Kidney tubule cell (primary cell): ENCODE data around the gene KLF9.

Source experiments
- DNase-seq: peaks from one replicate; pipeline ENCODE4 v3.0.0-alpha.2; 2018; ENCODE audit warnings: low spot score

The KLF9 gene

DNA sequence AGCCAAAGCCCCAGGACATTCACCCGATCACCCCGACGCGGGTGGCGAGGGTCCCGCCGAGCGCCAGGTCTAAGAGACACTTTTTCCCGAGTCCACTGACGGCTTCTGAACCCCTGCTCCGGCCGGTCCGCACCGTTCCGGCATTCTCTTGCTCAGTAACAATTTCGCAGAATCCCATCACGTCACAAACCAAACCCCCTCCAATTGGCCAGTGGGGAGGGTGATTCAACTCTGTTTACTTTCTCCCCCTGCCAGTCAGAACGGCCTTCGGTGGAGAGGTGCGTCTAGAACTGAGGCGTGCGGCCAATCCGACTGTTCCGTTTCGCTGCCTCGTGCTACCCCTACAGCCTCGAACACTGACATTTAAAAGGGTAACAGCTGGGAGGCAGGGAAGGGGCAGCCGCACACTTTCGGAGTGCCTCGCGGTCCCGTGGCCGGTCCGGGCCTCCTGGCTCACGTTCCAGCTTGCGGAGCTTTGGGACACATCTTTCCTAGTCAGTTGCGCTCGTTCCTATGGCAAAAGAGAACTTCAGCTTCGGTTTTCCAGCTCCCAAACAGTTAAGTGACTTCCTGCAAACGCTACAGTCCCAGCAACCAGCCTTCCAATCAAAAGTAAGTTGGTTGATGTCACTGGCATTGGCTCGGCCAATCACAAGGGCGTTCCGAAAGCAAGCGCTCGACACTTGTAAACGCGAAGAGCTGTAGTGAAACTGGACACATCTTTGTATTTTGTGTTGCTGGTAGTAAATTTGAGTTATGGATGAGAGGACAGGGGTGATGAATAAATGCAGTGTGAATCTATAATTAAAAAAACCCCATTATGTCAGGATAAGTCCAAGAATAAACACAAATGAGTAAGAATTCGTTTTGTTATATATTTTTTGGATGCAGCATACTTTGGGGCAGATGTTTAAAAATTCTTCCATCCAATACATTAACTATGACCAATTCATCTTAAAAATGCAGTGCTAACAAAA, at the start of gene KLF9:
Gene KLF9, minus strand, starts transcription at position 859 of the 977 bp plus-strand sequence. CDS start 1,294 bp downstream, outside the sequence.
- peak; percentile 95 for DNase-seq

DNA sequence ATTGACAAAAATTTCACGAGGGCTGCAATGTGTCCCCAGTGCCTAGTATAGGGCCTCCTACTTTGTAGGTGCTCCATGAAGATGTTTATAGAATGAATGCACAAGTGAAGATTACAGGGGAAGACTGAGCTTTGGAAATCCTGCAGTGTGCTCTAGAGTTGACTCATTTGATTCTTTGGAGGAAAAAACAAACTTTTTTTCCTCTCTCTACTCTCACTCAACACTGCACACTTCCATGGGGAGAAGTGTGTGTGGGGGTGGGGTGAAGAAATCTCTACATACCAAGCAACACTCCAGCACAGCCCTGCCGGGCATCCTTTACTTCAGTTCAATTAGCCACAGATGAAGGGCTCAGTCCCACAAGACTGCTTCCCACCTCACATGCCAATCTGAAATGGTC, 49.4 kb upstream of the KLF9 start:
- DNase-seq = no peak

DNA sequence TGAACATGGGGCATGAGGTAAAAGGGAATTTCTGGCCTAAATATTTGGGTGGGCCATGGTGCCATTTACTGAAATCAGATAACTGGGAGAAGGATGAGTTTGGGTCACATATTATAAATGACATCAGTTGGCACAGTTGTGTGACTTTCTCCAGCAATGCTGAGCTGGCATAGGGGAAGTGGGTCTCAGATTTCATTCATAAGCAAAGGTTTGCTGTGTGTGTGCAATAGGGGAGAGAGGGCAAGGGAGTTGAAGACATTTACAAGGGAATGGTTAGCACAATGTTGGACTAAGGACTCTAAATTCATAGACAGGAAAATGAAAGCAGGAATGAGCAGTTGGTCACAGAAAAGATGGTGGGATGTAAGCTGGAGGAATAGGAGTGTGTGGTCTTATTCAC, 47.8 kb upstream of the KLF9 start:
- no peak for DNase-seq

DNA sequence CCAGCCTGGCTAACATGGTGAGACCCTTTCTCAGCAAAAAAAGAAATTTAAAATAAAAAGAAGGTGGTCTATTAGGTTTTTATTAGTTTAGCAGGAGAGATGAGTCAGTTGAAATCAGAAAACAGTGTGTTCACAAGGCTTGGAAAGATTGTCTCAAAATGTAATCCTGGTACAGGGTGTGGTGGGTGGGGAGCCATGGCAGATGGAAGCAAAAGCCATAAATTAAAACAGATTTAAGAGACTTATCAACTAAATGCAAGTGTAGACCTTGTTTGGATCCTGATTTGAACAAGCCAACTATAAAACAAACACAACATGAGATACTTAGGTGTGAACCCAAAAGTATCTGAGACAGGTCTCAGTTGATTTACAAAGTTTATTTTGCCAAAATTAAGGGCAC, 42.8 kb upstream of the KLF9 start:
- no peak for DNase-seq

DNA sequence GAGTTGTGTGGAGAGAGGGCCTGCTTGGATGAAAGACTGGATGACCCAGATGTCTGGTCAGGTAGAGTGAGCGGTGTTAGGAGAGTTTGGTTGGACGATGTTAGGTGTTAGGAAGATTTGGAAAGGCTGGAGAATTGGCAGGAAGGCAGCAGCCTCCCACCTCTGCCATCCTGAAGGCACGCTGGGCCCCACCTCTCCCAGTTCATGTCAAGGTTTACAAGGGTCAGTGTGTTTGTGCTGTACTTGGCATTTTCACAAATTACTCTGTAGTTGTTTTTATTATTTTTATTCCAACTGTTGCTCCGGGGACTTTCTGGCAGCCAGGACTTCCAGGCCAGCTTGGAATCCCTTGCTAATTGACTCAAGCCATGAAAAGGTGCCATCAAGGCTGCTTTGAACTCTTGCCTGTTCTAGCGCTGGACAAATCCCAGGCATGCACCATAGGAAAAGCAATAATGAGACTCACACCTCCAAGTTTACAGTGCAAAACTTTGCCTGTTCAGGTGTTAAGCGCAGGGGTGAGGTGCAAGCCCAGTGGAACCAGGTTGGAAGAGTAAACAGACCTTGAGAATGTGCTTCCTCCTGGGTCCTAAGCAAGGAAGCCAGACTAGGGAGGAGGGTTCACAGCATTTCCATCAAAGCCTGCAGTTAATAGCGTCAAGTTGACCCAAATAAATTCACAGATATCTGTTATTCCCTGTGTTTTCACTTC, 41.7 kb upstream of the KLF9 start:
- no peak for DNase-seq

DNA sequence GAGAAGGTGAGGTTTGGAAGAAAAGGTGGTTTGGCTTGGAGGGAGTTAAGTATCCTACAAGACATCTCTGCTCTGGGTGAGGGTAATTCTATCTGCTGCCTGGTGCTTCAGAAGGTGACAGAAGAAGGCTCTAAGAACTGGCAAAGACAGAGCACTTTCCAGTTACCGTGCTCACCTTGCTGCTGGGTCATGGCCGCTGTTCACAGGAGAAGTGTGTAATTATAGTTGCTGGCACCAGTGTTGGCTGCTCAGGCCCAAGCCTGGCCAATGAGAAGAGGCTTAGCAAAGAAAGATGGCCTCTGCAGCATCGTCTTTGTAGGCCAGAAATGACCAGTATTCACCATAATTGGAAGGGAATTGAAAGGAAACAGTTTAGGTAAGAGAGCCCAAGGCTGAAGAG, 37.9 kb upstream of the KLF9 start:
- no peak for DNase-seq

DNA sequence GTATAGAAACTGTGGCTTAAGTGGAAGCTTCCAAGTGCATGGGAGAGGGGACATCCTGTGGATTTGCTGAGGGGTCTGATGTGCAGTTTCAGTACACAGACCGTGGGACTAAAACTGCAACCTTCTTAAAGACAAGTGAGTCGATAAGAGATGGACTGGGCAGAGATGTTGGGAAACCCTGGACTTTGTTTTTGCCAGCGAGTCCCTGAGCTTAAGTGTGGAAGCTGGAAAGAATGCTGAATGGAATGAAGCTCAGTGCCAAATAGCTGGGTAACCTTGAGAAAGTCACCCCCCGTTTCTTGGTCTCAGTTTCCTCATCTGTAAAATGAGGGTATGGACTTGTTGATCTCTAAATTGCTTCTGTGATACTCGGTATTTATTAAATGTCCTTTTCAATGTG, 37.3 kb upstream of the KLF9 start:
- no peak for DNase-seq

DNA sequence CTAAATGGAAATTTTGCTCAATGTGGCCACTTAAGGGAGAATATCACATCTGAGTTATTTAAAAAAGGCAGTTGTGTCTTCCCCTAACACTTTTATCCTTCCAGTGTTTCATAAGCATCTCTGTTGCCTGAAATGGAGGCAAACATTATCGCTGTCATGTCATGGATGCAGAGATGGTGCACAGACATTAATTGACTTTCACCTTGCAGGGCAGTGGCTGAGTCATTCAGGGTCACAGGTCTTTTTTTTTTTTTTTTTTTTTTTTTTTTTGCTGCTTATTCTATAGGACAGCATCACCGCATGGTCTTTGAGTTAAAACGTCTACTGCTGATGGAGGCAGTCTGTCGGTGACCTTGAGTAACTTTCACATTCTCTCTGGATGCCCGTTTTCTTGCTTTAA, 36.3 kb upstream of the KLF9 start:
- no peak for DNase-seq

DNA sequence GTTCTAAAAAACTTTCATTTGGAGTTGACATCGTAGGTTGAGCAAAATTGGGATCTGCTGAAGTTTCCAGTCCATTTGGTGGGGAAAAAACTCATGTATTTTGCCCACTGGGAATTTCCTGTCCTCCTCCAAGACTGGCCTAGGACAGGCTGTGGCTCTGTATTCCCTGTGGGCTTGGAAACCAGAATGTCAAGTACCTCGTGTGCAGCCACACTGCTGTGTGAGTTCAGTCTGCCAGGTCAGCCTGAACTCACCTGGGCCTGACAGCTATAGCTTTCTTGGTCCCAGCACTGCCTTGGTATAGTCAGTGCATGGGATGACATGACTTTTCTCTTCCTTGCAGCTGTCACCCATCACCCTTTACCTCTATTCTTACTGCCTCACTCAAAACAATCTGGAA, 35.0 kb upstream of the KLF9 start:
- no peak for DNase-seq

DNA sequence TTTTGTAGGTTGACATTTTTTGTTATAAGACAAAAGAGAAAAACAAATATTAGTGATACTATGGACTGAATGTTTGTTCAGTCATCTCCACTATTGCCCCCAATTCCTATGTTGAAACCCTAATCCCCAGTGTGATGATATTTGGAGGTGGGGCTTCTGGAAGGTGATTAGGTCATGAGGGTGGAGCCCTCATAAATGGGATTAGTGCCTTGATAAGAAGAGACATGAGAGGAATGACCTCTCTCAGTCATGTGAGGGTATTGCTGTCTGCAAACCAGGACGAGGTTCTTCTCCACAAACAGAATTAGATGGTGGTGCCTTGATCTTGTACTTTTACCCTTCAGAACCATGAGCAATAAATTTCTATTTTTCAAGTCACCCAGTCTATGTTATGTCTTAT, 34.5 kb upstream of the KLF9 start:
- DNase-seq = no peak

DNA sequence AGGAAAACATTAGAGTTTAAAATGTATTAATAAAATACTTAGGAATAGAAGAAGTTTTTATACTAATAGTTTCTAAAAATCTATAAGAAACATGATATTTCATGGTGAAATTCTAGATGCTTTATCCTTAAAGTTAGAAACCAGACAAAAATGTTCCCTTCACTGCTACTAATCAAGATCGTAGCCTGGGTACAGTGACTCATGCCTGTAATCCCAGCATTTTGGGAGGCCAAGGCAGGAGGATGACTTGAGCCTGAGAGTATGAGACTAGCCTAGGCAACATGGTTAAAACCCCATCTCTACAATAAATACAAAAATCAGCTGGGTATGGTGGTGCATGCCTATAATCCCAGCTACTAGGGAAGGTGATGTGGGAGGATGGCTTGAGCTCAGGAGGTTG, 30.4 kb upstream of the KLF9 start:
- DNase-seq = no peak

DNA sequence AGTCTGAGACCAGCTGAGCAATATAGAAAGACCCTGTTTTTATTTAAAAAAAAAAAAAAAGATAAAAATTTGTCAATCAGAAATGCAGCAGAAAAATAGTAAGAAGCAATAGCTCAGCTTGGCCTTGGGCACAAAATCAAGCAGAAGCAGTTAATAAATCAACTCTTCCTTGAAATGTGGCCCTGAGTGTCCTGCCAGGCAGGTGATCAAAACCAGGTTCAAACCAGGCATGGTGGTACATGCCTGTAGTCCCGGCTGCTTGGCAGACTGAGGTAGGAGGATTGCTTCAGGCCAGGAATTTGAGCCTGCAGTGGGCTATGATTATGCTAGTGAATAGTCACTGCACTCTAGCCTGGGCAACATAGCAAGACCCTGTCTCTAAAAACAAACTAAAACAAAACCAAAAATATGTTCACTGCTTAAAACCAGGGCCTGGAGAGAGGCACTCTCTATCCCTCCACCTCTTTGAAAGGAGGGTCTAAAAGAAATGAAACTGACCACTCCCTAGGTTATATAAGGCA, 27.9 kb upstream of the KLF9 start:
- no peak for DNase-seq

DNA sequence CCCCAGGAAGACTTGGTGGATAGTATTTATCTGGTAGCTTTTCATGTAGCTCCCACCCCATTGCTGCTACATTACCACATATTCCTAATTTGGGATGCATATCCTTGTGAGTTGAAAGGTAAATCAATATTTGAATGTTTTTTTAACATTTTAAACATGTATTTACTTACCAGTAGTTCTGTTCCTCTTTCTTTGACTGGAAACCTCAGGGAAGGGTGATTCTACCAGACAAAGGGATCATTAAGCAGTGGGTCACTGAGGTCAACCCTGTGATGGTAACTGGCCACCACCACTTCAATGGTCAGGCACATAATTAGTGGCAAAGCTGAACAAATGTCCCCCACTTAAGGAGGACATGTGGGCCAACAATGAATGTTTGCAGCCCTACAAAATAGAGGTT, 27.2 kb upstream of the KLF9 start:
- DNase-seq = no peak

DNA sequence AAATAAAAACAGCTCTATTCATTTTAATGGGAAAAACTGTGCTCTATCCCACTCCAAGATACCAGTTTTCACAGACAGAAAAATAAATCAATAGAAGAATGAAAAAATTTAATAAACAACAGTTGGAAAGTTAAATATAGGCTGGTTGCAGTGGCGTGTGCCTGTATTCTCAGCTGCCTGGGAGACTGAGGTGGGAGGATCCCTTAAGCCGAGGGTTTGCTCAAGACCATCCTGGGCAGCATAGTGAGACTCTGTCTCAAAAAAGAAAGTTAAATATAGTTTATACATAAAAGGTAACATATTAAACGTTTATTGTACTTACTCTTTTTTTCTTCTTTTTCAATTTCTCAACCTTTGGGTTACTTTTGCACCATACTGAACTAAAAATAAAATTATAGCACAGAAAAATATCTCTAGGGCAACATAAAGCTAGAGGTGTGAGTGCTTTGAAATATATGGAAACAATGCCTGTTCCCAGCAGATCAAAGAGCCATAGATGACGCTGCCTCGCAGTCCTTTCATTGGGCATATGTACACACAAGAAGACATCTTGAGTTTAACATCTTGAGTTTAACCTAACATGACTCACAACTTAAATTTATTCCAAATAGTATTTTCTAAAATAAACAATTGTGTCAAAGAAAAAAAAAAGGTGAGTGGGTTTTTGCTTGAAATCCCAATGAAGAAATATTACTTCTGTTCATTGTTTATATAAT, 25.7 kb upstream of the KLF9 start:
- no peak for DNase-seq

DNA sequence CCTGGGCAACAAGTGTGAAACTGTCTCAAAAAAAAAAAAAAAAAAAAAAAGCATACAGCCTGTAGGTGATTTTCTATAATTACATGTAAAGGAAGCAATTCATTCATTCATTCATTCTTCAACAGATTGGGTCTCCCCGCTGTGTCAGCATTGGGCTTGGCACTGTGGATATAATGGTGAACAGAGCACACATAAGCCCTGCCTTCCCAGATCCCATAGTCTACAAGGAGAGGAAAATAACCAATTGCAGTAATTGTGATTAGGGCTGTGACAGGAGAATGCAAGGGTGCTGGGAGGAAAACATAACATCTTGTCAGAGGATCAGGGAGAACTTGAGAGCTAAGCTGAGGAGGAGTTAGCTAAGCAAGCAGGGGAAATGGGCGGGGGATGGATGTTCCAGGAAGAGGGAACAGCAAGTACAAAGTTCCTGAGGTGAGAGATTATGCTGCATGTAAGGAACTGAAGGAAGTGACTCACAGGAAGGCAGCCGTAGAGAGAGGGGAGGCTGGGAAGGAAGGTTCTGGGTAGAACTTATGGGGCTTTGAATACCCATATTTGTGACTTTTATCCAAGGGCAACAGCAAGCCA, 24.0 kb upstream of the KLF9 start:
- DNase-seq = peak; percentile 81

DNA sequence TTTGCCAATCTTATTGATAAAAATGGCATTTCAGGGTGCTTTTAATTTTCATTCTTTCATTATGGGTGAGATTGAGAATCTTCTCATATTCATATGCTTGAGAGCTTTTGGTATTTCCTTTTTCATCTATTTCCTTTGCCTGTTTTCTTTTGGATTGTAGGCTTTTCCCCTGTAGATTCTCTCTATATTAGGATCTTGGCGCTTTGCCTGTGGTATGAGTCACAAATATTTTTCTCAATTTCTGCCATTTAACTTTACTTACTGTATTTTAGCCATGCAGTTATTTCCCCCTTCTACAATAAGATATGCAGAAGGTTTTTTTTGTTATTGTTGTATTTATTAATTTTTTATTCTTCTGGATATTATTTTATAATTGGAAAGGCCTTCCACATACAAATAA, 21.5 kb upstream of the KLF9 start:
- DNase-seq = peak; percentile 38

DNA sequence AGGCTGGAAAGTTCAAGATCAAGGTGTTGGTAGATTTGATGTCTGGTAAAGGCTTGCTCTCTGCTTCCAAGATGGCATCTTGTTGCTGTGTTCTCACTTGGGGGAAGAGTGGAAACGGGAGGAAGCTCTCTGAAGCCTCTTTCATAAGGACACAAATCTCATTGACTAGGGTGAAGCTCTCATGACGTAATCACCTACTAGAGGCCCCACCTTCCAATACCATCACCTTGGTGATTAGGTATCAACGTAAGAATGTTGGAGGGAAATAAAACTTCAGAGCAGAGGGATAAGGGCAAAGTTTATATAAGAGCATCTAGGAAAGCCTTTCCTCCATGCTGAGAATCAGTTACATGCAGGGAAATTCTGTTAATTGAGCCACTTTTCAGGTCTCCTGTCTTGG, 15.4 kb upstream of the KLF9 start:
- DNase-seq = no peak

DNA sequence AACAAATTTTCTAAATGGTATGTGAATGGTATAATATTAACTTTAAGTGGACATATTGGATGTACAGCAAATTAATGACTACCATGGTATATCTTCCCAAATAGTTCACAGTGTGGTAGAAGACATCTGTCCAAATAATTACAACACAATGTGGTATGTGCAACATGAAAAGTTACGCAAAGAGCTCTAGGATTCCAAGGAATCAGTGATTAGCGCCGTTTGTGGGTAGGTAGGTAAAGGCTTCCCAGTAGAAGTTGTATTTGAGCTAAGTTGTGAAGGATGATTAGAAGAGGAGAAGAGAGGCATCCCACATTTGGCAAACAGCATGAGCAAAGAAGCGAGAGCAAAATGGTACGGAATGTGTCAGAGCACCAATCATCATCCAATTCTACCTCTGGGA, 14.3 kb upstream of the KLF9 start:
- DNase-seq = no peak

DNA sequence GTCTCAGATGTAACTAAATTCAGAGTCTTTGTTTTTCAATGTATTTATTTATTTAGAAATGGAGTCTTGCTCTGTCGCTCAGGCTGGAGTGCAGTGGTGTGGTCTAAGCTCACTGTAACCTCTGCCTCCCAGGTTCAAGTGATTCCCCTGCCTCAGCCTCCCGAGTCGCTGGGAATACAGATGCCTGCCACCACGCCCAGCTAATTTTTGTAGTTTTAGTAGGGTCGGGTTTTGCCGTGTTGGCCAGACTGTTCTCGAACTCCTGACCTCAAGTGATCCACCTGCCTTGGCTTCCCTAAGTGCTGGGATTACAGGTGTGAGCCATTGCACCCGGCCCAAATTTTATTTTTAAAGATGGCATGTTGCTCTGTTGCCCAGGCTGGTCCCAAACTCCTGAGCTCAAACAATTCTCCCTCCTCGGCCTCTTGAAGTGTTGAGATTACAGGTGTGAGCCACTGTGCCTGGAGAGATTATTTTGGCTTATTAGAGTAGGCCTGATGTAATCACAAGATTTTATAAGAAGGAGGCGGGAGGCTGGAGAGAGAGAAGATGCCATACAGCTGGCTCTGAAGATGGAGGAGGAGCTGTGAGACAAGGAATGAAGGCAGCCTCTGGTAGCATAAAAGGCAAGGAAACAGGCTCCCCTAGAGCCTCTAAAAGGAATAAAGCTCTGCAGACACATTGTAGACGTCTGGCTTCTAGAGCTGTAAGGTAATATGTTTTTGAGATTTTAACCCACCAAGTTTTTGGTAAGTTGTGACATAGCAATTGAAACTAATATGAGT, 12.9 kb upstream of the KLF9 start:
- DNase-seq = no peak

DNA sequence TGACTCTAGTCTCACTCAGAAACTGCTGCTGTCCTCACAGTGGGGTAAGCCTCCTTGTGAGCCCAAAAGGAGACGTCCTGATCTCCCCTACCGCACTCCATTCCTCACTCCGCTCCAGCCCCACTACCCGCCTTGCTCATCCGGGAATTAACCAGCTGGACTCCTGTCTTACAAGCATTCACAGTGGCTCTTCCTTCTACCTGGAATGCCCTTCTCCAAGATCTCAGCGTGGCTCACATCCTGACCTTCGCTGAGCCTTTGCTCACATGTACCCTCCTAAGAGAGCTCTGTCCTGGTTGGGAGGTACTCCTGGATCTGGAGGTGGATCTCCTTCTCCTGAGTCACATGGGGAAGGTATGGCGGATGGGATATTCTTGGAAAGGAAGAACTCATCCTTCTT, 10.7 kb upstream of the KLF9 start:
- no peak for DNase-seq

DNA sequence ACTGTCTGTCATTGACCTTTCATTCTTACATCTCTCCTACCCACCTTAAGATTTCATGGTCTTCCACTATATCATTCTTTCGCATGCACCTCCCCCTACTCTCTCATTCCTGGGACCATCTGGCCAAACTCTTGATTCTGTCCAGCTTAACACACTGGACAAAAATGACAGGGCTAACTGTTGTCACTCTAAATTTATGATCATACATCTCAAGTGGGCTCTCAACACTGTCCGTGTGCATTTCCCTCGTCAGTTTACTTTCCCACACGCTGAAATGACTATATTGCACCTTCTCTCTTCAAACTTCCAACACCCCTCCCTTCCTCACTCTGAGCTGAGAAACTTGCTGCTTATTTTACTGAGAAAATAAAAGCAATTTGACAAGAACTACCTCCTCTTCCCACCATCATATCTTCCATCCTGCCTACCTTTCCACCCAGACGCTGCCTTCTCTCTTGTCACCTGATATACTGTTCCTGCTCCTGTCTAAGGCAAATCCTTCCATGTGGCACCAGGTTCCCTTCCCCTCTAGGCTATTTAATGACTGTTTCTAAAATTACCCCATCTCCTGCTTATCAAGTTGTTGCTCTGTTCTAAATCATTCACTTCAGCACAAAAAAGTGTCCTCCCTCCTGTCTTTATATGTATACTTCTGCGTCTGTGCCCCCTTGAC, 8.1 kb upstream of the KLF9 start:
- no peak for DNase-seq
